Liver (tissue), 9 donors: ENCODE results near the gene NAP1L4. TPM values are rescaled to one million over a fixed set of nuclear protein-coding genes. Genes with fewer than 3 reads are reported as not detected.
A peak's percentile ranks its signal among the peaks of the same experiment; 100 is the strongest.

Source experiments
- DNase-seq: peaks from one replicate; pipeline ENCODE4 v3.0.0-alpha.2; 2017; ENCODE audit warnings: low spot score
- H3K27ac ChIP-seq, 2 donors: one replicate each; pipeline ENCODE4 v1.7.0; 2013; ENCODE audit warnings: inconsistent platforms in 2 of 2, low read length in 2 of 2, control low read depth in 1 of 2, low read depth in 1 of 2, mild to moderate bottlenecking in 1 of 2
- H3K27me3 ChIP-seq, 4 donors: one replicate each; pipeline versions ENCODE4 v1.6.1 to v1.7.0; 2013; ENCODE audit warnings: low read length in 3 of 4, inconsistent platforms in 1 of 4, mild to moderate bottlenecking in 1 of 4, moderate library complexity in 1 of 4; ENCODE audit not compliant: control insufficient read depth in 4 of 4, insufficient read depth in 4 of 4
- H3K36me3 ChIP-seq, 4 donors: one replicate each; pipeline versions ENCODE4 v1.6.1 to v1.7.0; 2013; ENCODE audit warnings: low read length in 3 of 4, mild to moderate bottlenecking in 3 of 4, low read depth in 1 of 4, moderate library complexity in 1 of 4; ENCODE audit not compliant: control insufficient read depth in 4 of 4, insufficient read depth in 3 of 4
- H3K4me1 ChIP-seq, 4 donors: one replicate each; pipeline versions ENCODE4 v1.6.1 to v1.7.0; 2013; ENCODE audit warnings: low read length in 3 of 4, mild to moderate bottlenecking in 3 of 4, moderate library complexity in 1 of 4; ENCODE audit not compliant: control insufficient read depth in 4 of 4, insufficient read depth in 4 of 4
- H3K4me3 ChIP-seq, 3 donors: one replicate each; pipeline versions ENCODE4 v1.6.1 to v1.7.0; 2013; ENCODE audit warnings: low read length in 3 of 3, control low read depth in 1 of 3, low read depth in 1 of 3, mild to moderate bottlenecking in 1 of 3
- H3K9ac ChIP-seq, 2 donors: one replicate each; pipeline ENCODE4 v1.7.0; 2013; ENCODE audit warnings: low read length in 2 of 2, mild to moderate bottlenecking in 2 of 2, moderate library complexity in 2 of 2, control low read depth in 1 of 2, low read depth in 1 of 2
- H3K9me3 ChIP-seq, 4 donors: one replicate each; pipeline versions ENCODE4 v1.6.1 to v1.7.0; 2013; ENCODE audit warnings: low read length in 3 of 4; ENCODE audit not compliant: control insufficient read depth in 4 of 4
- ATF3 ChIP-seq: IDR thresholded peaks from 2 replicates; pipeline ENCODE4 v1.6.1; 2016; ENCODE audit warnings: antibody characterized with exemption
- CTCF ChIP-seq: fragments of 150-350 bp; IDR thresholded peaks from 2 replicates; pipeline ENCODE4 v1.5.1; 2017; ENCODE audit warnings: improper control_type of control experiment, low read depth, low read length; ENCODE audit not compliant: missing input control
- EGR1 ChIP-seq, 2 donors: IDR thresholded peaks; 2 replicates each; pipeline ENCODE4 v1.6.1; 2016 to 2018; ENCODE audit warnings: antibody characterized with exemption in 2 of 2, low read depth in 2 of 2
- FOXA1 ChIP-seq: IDR thresholded peaks from 2 replicates; pipeline ENCODE4 v1.6.1; 2016; ENCODE audit warnings: antibody characterized with exemption
- FOXA2 ChIP-seq: IDR thresholded peaks from 2 replicates; pipeline ENCODE4 v1.6.1; 2016; ENCODE audit warnings: antibody characterized with exemption
- GABPA ChIP-seq, 2 donors: IDR thresholded peaks in 1 of 2; conservative IDR thresholded peaks in 1 of 2; 2 replicates each; pipeline ENCODE4 v1.6.1; 2016; ENCODE audit warnings: antibody characterized with exemption in 2 of 2, mild to moderate bottlenecking in 1 of 2, moderate library complexity in 1 of 2
- HNF4A ChIP-seq, 2 donors: conservative IDR thresholded peaks; 2 replicates each; pipeline ENCODE4 v1.6.1; 2016; ENCODE audit warnings: antibody characterized with exemption in 2 of 2, mild to moderate bottlenecking in 2 of 2
- HNF4G ChIP-seq: IDR thresholded peaks from 2 replicates; pipeline ENCODE4 v1.6.1; 2016; ENCODE audit warnings: antibody characterized with exemption
- JUND ChIP-seq, 2 donors: IDR thresholded peaks; 2 replicates each; pipeline ENCODE4 v1.6.1; 2016; ENCODE audit warnings: antibody characterized with exemption in 2 of 2
- MAX ChIP-seq: IDR thresholded peaks from 2 replicates; pipeline ENCODE4 v1.6.1; 2016; ENCODE audit warnings: antibody characterized with exemption
- NR2F2 ChIP-seq: IDR thresholded peaks from 2 replicates; pipeline ENCODE4 v1.6.1; 2016; ENCODE audit warnings: antibody characterized with exemption
- RAD21 ChIP-seq, 2 donors: IDR thresholded peaks; 2 replicates each; pipeline ENCODE4 v1.6.1; 2016; ENCODE audit warnings: antibody characterized with exemption in 2 of 2, mild to moderate bottlenecking in 2 of 2
- REST ChIP-seq: IDR thresholded peaks from 2 replicates; pipeline ENCODE4 v1.6.1; 2016; ENCODE audit warnings: antibody characterized with exemption, mild to moderate bottlenecking
- RXRA ChIP-seq, 2 donors: IDR thresholded peaks; 2 replicates each; pipeline ENCODE4 v1.6.1; 2017 to 2018; ENCODE audit warnings: antibody characterized with exemption in 2 of 2, mild to moderate bottlenecking in 1 of 2
- SP1 ChIP-seq: IDR thresholded peaks from 2 replicates; pipeline ENCODE4 v1.6.1; 2018; ENCODE audit warnings: antibody characterized with exemption, mild to moderate bottlenecking
- TAF1 ChIP-seq: conservative IDR thresholded peaks from 2 replicates; pipeline ENCODE4 v1.6.1; 2016; ENCODE audit warnings: antibody characterized with exemption, mild to moderate bottlenecking
- YY1 ChIP-seq: IDR thresholded peaks from 2 replicates; pipeline ENCODE4 v1.6.1; 2016; ENCODE audit warnings: antibody characterized with exemption, mild to moderate bottlenecking
- WGBS: extraction: QIAGEN DNeasy Blood & Tissue Kit; methylation state at CpG from one replicate; pipeline ENCODE4 v1.1.7; 2013; 5-methylcytosine and 5-hydroxymethylcytosine counted together
- polyA plus RNA-seq, 2 donors: library from polyadenylated mRNA; stranded (reverse) in 1 of 2; unstranded in 1 of 2; fragments of 200-250 nt in 1 of 2; fragments of >200 nt in 1 of 2; fragmentation: Nextera tagmentation in 1 of 2; extraction: Ambion mirVana in 1 of 2; gene quantifications; one replicate each; pipeline versions ENCODE4 v1.2.1 to v1.2.3, GENCODE V29; 2013 to 2015
- total RNA-seq, 2 donors: library from RNA; depleted of rRNA; stranded (reverse); fragments of >200 nt; gene quantifications; one replicate each; pipeline ENCODE4 v1.2.3, GENCODE V29; 2014
- donor health status: healthy.
- donor health status: healthy.
- donor health status: healthy.
- donor health status: healthy.
- donor health status: healthy.

The NAP1L4 gene
- total and polyA plus RNA-seq, 4 donors = 33.2 to 110 (median 46.7) TPM

GRCh38 chr11:2899080-2899783 is 92.9 kb downstream of the NAP1L4 start (continued):
- TF ChIP-seq REST (no peak), FOXA1 (no peak), HNF4G (no peak), TAF1 (no peak), MAX (no peak), ATF3 (no peak), GABPA (IDR thresholded peaks at IDR 0.05 in 1 of 2, conservative IDR thresholded peaks at IDR 0.05 in 1 of 2) (no peak)

- TF ChIP-seq JUND (IDR thresholded peaks at IDR 0.05) = peak; percentile 51 to 62
- TF ChIP-seq HNF4A (conservative IDR thresholded peaks at IDR 0.05) = no peak
- no peak for TF ChIP-seq HNF4G
- no peak for TF ChIP-seq RXRA (IDR thresholded peaks at IDR 0.05)
- no peak for TF ChIP-seq TAF1
- peaks cover 4 to 23% (median 12%) of the 10 kb centered on the region in 4 donors for H3K4me1 ChIP-seq
- H3K9ac ChIP-seq = no peak overlapping the region
- no peaks in the 10 kb centered on the region for H3K27me3 ChIP-seq
- WGBS = 69% methylated on average over 12 of the region's 12 CpGs
- H3K4me3 ChIP-seq = no peak overlapping the region
- no peaks in the 10 kb centered on the region for H3K9me3 ChIP-seq
- no peak for DNase-seq
- H3K36me3 ChIP-seq = no peaks in the 10 kb centered on the region
- peak overlapping the region; percentile 60 to 66 for H3K27ac ChIP-seq
Measured at GRCh38 chr11:2898366-2899079, 93.6 kb downstream of the NAP1L4 start.

GRCh38 chr11:2897048-2897447 is 95.1 kb downstream of the NAP1L4 start:
- H3K9ac ChIP-seq = no peak overlapping the region
- no peaks in the 10 kb centered on the region for H3K36me3 ChIP-seq
- H3K9me3 ChIP-seq = no peaks in the 10 kb centered on the region
- H3K27ac ChIP-seq = no peak overlapping the region
- no peaks in the 10 kb centered on the region for H3K27me3 ChIP-seq
- no peak overlapping the region for H3K4me3 ChIP-seq
- DNase-seq = no peak
- H3K4me1 ChIP-seq = peaks cover 3 to 16% (median 9%) of the 10 kb centered on the region in 4 donors
- 96% methylated on average over 6 of the region's 6 CpGs for WGBS
- TF ChIP-seq YY1 (no peak), MAX (no peak), RXRA (IDR thresholded peaks at IDR 0.05) (no peak), NR2F2 (no peak), HNF4G (no peak), HNF4A (conservative IDR thresholded peaks at IDR 0.05) (no peak), ATF3 (no peak), RAD21 (IDR thresholded peaks at IDR 0.05) (no peak), FOXA2 (no peak), TAF1 (no peak), SP1 (no peak), REST (no peak), JUND (IDR thresholded peaks at IDR 0.05) (no peak), EGR1 (IDR thresholded peaks at IDR 0.05; ENCODE audit: low read depth in 2 of 2) (no peak), CTCF (no peak)
